PC-3 (cell line): ENCODE measurements around the gene GSN. TPM values are rescaled to one million over a fixed set of nuclear protein-coding genes. Genes with fewer than 3 reads are reported as not detected.

Experiments
- ATAC-seq: fragments of 200-7000 bp; cut with Tn5 transposase; 2 replicates; pipeline ENCODE4 v1.9.1; 2020; ENCODE audit warnings: mild to moderate bottlenecking, moderate library complexity
- BruUV-seq: library from RNA; stranded (reverse); fragments of 400-500 nt; replicated peaks from 2 replicates; lab custom pipeline; 2021; lab: Mats Ljungman, UMichigan
- CTCF ChIA-PET: fragments of 300-600 bp; sonication (Branson Sonifier 250); formaldehyde crosslinking; loops from one replicate; lab custom pipeline; 2022; ENCODE audit warnings: antibody characterized with exemption; lab: Charles Lee
- POLR2A ChIA-PET: fragments of 300-600 bp; sonication (Branson Sonifier 250); formaldehyde crosslinking; loops from one replicate; lab custom pipeline; 2022; ENCODE audit warnings: antibody characterized with exemption; ENCODE audit not compliant: unreplicated experiment; lab: Charles Lee
- DNase-seq: peaks from one replicate; pipeline ENCODE4 v3.0.0-alpha.2; 2015
- H2AFZ ChIP-seq: fragments of 300-600 bp; sonication (generic); 2 replicates; pipeline ENCODE4 v1.6.0; 2016; ENCODE audit warnings: antibody characterized with exemption, low read length
- H3F3A ChIP-seq: fragments of 300-600 bp; sonication (generic); one replicate; pipeline ENCODE4 v1.6.0; 2017; ENCODE audit warnings: antibody characterized with exemption, low read length, control low read depth, mild to moderate bottlenecking; ENCODE audit not compliant: unreplicated experiment
- H3K27ac ChIP-seq: fragments of 300-600 bp; sonication (generic); 2 replicates; pipeline ENCODE4 v1.5.1; 2016; ENCODE audit warnings: mild to moderate bottlenecking, low read length
- H3K27me3 ChIP-seq: fragments of 300-600 bp; sonication (generic); 2 replicates; pipeline ENCODE4 v1.6.1; 2016; ENCODE audit warnings: low read length, mixed read lengths
- H3K36me3 ChIP-seq: fragments of 300-600 bp; sonication (generic); 2 replicates; pipeline ENCODE4 v1.6.1; 2016; ENCODE audit warnings: low read depth, mixed run types, low read length, mixed read lengths
- H3K4me1 ChIP-seq: fragments of 300-600 bp; sonication (generic); 2 replicates; pipeline ENCODE4 v1.5.1; 2016; ENCODE audit warnings: low read length; ENCODE audit not compliant: insufficient read depth
- H3K4me2 ChIP-seq: fragments of 300-600 bp; sonication (generic); 2 replicates; pipeline ENCODE4 v1.6.0; 2016; ENCODE audit warnings: low read length
- H3K4me3 ChIP-seq: fragments of 300-600 bp; sonication (generic); 2 replicates; pipeline ENCODE4 v1.5.1; 2016; ENCODE audit warnings: mild to moderate bottlenecking, low read length, mixed read lengths
- H3K79me2 ChIP-seq: fragments of 300-600 bp; sonication (generic); 2 replicates; pipeline ENCODE4 v1.6.1; 2017; ENCODE audit warnings: low read length, mixed read lengths
- H3K9ac ChIP-seq: fragments of 300-600 bp; sonication (generic); 2 replicates; pipeline ENCODE4 v1.6.0; 2016; ENCODE audit warnings: mild to moderate bottlenecking, low read length
- H3K9me2 ChIP-seq: fragments of 300-600 bp; sonication (generic); replicated peaks from 2 replicates; pipeline ENCODE4 v1.6.1; 2016; ENCODE audit warnings: mixed run types, low read length, mixed read lengths
- H3K9me3 ChIP-seq: fragments of 300-600 bp; sonication (generic); 2 replicates; pipeline ENCODE4 v1.6.1; 2016; ENCODE audit warnings: low read length, mixed read lengths
- H4K20me1 ChIP-seq: fragments of 300-600 bp; sonication (generic); 2 replicates; pipeline ENCODE4 v1.6.1; 2016; ENCODE audit warnings: low read length, mixed read lengths
- EZH2 ChIP-seq: fragments of 300-600 bp; sonication (generic); IDR thresholded peaks from one replicate; pipeline ENCODE4 v1.6.1; 2017; ENCODE audit warnings: antibody characterized with exemption, mild to moderate bottlenecking, low read length; ENCODE audit not compliant: unreplicated experiment
- EZH2phosphoT487 ChIP-seq: fragments of 300-600 bp; sonication (generic); IDR thresholded peaks from 2 replicates; pipeline ENCODE4 v1.6.1; 2018; ENCODE audit warnings: mild to moderate bottlenecking, antibody characterized with exemption, low read length, borderline replicate concordance
- intact Hi-C: fragments of 100-400 bp; cut with micrococcal nuclease; formaldehyde crosslinking; loops from 2 replicates; pipeline ENCODE4 v1.9.0; 2023
- total RNA-seq: library from RNA; depleted of rRNA; stranded (reverse); fragments of >200 nt; gene quantifications from 2 replicates; pipeline ENCODE4 v1.2.3, GENCODE V29; 2014
- TF ChIP-seq, protein P1 (sequence below): fragments of 300-600 bp; sonication (generic); conservative IDR thresholded peaks from 2 replicates; pipeline ENCODE4 v1.5.1; 2017; ENCODE audit warnings: antibody characterized with exemption, low read depth, mild to moderate bottlenecking, low read length

GSN gene
- total RNA-seq, 1 experiment from 2014 or later: 36.5 TPM

DNA sequence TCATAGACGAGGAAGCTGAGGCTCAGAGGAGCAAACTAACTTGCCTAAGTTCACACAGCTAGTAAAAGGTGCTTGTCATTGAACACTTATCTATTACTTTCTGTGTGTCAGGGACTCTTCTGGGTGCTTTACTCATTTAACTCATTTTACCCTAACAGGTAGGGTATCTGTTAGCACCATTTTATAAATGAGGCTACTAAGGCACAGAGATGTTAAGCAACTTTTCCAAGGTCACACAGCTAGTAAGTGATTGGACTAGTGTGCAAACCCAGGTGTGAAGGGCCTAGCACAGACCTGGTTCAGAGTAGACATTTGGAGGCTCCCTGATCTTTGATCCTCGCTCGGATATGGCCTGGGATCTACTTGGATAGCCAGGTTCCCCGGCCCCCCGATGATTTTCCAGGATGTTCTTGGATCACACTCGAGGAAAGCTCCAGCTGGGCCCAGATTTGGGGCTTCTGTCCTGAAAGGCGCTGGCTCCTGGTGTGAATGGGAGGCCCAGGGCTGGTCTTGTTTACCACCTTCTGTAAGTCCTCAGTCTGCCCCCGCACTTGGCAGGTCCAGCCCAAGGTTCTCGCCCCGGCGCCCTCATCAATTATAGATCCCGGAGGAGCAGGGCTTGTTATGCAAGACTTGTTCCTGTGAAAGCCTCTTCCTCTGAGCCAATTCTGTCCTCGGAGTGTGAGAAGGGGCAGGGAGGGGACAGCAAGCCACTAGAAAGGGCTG lies 37.5 kb downstream of the GSN start:
- ATAC-seq: no peak
- POLR2A ChIA-PET: no interaction called here
- H3K36me3 ChIP-seq: no peaks in the 10 kb centered on the region
- DNase-seq: no peak
- H3K9me3 ChIP-seq: no peaks in the 10 kb centered on the region
- no peak overlapping the region for H2AFZ ChIP-seq
- H3K79me2 ChIP-seq: no peaks in the 10 kb centered on the region
- H3K4me1 ChIP-seq: no peaks in the 10 kb centered on the region
- H3K4me3 ChIP-seq: no peak overlapping the region
- BruUV-seq: no TSS peak
- H3K4me2 ChIP-seq: no peak overlapping the region
- H3K9me2 ChIP-seq: no peaks in the 10 kb centered on the region
- intact Hi-C loops: no loop called here
- no peaks in the 10 kb centered on the region for H3K27me3 ChIP-seq
- H3F3A ChIP-seq: no peaks in the 10 kb centered on the region
- H3K27ac ChIP-seq: no peak overlapping the region
- TF ChIP-seq EZH2phosphoT487: no peak
- TF ChIP-seq, protein P1, sequence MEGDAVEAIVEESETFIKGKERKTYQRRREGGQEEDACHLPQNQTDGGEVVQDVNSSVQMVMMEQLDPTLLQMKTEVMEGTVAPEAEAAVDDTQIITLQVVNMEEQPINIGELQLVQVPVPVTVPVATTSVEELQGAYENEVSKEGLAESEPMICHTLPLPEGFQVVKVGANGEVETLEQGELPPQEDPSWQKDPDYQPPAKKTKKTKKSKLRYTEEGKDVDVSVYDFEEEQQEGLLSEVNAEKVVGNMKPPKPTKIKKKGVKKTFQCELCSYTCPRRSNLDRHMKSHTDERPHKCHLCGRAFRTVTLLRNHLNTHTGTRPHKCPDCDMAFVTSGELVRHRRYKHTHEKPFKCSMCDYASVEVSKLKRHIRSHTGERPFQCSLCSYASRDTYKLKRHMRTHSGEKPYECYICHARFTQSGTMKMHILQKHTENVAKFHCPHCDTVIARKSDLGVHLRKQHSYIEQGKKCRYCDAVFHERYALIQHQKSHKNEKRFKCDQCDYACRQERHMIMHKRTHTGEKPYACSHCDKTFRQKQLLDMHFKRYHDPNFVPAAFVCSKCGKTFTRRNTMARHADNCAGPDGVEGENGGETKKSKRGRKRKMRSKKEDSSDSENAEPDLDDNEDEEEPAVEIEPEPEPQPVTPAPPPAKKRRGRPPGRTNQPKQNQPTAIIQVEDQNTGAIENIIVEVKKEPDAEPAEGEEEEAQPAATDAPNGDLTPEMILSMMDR: no peak
- TF ChIP-seq EZH2: no peak
- no peaks in the 10 kb centered on the region for H4K20me1 ChIP-seq
- H3K9ac ChIP-seq: no peak overlapping the region
- CTCF ChIA-PET: no interaction called here

DNA sequence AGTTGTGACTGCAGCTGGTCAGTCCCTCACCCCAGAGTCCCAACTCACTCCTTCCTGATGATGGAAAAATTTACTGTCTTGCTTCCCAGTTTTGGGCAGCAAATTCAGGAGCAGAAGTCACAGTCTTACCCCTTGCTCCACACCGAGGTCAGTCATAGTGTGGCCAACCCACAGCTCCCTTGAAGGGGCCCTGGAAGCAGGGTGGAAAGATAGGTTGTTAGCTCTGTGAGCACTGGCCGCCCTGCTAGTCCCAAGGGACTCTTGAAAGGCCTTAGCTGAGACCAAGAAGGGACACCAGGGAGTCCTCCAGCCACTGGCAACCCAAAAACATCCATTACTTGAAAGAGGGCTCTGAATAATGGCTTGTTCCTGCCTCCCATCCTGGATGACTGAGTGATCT lies 40.0 kb downstream of the GSN start:
- H3K9me3 ChIP-seq: no peaks in the 10 kb centered on the region
- H3K4me1 ChIP-seq: no peaks in the 10 kb centered on the region
- H3F3A ChIP-seq: no peaks in the 10 kb centered on the region
- H3K4me2 ChIP-seq: no peak overlapping the region
- ATAC-seq: no peak
- H3K4me3 ChIP-seq: no peak overlapping the region
- ChIA-PET CTCF (interaction anchor here (0.6 kb wide), 1 partner anchor 24 kb away, joined by 4 read pairs; no protein-coding TSS in a partner anchor), POLR2A (no interaction called here)
- intact Hi-C loops: no loop called here
- H3K36me3 ChIP-seq: no peaks in the 10 kb centered on the region
- no peaks in the 10 kb centered on the region for H4K20me1 ChIP-seq
- no peak overlapping the region for H3K9ac ChIP-seq
- no peaks in the 10 kb centered on the region for H3K79me2 ChIP-seq
- BruUV-seq: no TSS peak
- no peak for DNase-seq
- H3K9me2 ChIP-seq: no peaks in the 10 kb centered on the region
- H3K27me3 ChIP-seq: no peaks in the 10 kb centered on the region
- H3K27ac ChIP-seq: no peak overlapping the region
- no peak for TF ChIP-seq EZH2phosphoT487
- TF ChIP-seq EZH2: no peak
- TF ChIP-seq, protein P1: no peak
- no peak overlapping the region for H2AFZ ChIP-seq

DNA sequence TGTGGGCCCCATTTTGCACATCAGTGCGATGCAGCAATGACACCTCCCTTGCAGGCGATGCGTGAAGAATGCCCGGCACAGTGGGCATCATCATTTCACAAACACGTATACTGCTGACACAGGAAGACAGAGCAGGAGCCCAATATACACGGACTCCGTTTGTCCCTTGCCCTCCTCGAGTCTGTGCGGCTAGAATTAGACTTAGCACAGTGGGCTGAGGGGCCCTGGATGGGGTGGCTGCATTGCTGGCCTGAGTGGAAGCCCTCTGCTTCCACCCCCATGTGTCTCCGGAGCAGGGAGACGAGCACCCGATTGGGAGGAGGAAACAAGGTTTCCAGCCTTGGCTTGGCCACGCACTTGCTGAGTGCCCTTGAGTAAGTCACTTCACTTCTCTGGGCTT lies 40.8 kb downstream of the GSN start:
- no peaks in the 10 kb centered on the region for H3K9me2 ChIP-seq
- no peak for DNase-seq
- no peak overlapping the region for H3K27ac ChIP-seq
- no peaks in the 10 kb centered on the region for H3K4me1 ChIP-seq
- H3K9ac ChIP-seq: no peak overlapping the region
- no peaks in the 10 kb centered on the region for H4K20me1 ChIP-seq
- H3F3A ChIP-seq: no peaks in the 10 kb centered on the region
- H3K4me3 ChIP-seq: no peak overlapping the region
- CTCF ChIA-PET: no interaction called here
- H3K27me3 ChIP-seq: no peaks in the 10 kb centered on the region
- no TSS peak for BruUV-seq
- no peak overlapping the region for H2AFZ ChIP-seq
- intact Hi-C loops: no loop called here
- H3K36me3 ChIP-seq: no peaks in the 10 kb centered on the region
- H3K79me2 ChIP-seq: no peaks in the 10 kb centered on the region
- no peak overlapping the region for H3K4me2 ChIP-seq
- H3K9me3 ChIP-seq: no peaks in the 10 kb centered on the region
- TF ChIP-seq, protein P1: no peak
- TF ChIP-seq EZH2 (no peak), EZH2phosphoT487 (no peak)
- no peak for ATAC-seq
- POLR2A ChIA-PET: no interaction called here
